HEK293 (cell line): ENCODE measurements around the gene BBLN.

Experiments
- CTCF ChIA-PET: fragments of 350-600 bp; formaldehyde crosslinking; extraction: SDS; loops from one replicate; lab custom pipeline; 2021; ENCODE audit warnings: antibody characterized with exemption; lab: Yijun Ruan, JAX
- POLR2A ChIA-PET: fragments of 300-600 bp; formaldehyde crosslinking; extraction: SDS; loops from one replicate; lab custom pipeline; 2020; ENCODE audit warnings: antibody characterized with exemption, inconsistent platforms; lab: Yijun Ruan, JAX
- H3K27ac ChIP-seq: fragments of 200-500 bp; sonication (Bioruptor generic); 2 replicates; pipeline ENCODE4 v1.5.1; 2014; ENCODE audit warnings: low read depth, low read length, control low read depth, inconsistent platforms; ENCODE audit errors: extremely low read depth
- H3K36me3 ChIP-seq, 2 experiments: fragments of 200-500 bp in 1 of 2; sonication (Bioruptor generic) in 1 of 2; 1 replicate in 1 of 2; 2 replicates in 1 of 2; pipeline ENCODE4 v1.5.1; 2014 to 2017; ENCODE audit warnings: inconsistent platforms in 2 of 2, low read length in 2 of 2; ENCODE audit not compliant: control insufficient read depth in 2 of 2, insufficient read depth in 1 of 2
- H3K4me1 ChIP-seq: fragments of 200-500 bp; sonication (Bioruptor generic); 2 replicates; pipeline ENCODE4 v1.5.1; 2014; ENCODE audit warnings: mild to moderate bottlenecking, low read length, inconsistent platforms; ENCODE audit not compliant: control insufficient read depth, insufficient read depth
- H3K4me3 ChIP-seq: 2 replicates; pipeline ENCODE4 v1.5.1; 2011; ENCODE audit warnings: low read depth, mild to moderate bottlenecking, control low read depth, low read length, moderate library complexity
- H3K9me3 ChIP-seq: fragments of 200-500 bp; sonication (Bioruptor generic); 2 replicates; pipeline ENCODE4 v1.5.1; 2014; ENCODE audit warnings: low read depth, low read length, inconsistent platforms; ENCODE audit not compliant: control insufficient read depth, insufficient read depth
- BCL11B ChIP-seq: fragments of 450-650 bp; formaldehyde crosslinking; IDR thresholded peaks from 2 replicates; pipeline ENCODE4 v1.5.1; 2016; ENCODE audit warnings: low read depth, missing biosample characterization, missing genetic modification characterization
- FEZF1 ChIP-seq: fragments of 450-650 bp; formaldehyde crosslinking; IDR thresholded peaks from 2 replicates; pipeline ENCODE4 v1.5.1; 2016; ENCODE audit warnings: missing biosample characterization, missing genetic modification characterization
- GFI1B ChIP-seq: fragments of 450-650 bp; formaldehyde crosslinking; IDR thresholded peaks from 2 replicates; pipeline ENCODE4 v1.5.1; 2016; ENCODE audit warnings: missing biosample characterization, missing genetic modification characterization
- HOXC10 ChIP-seq: sonication (generic); formaldehyde crosslinking; IDR thresholded peaks from 2 replicates; pipeline ENCODE4 v1.8.1; 2023; ENCODE audit warnings: mild to moderate bottlenecking, missing genetic modification reagents
- HOXD13 ChIP-seq: sonication (generic); formaldehyde crosslinking; IDR thresholded peaks from 2 replicates; pipeline ENCODE4 v1.8.0; 2022; ENCODE audit warnings: missing genetic modification reagents, borderline replicate concordance
- IKZF3 ChIP-seq: fragments of 450-650 bp; IDR thresholded peaks from 2 replicates; pipeline ENCODE4 v1.5.0; 2018; ENCODE audit warnings: missing biosample characterization, mild to moderate bottlenecking, missing genetic modification characterization, moderate library complexity
- KLF1 ChIP-seq: fragments of 450-650 bp; formaldehyde crosslinking; IDR thresholded peaks from 2 replicates; pipeline ENCODE4 v1.5.1; 2016; ENCODE audit warnings: missing biosample characterization, missing genetic modification characterization
- KLF7 ChIP-seq: fragments of 450-650 bp; formaldehyde crosslinking; IDR thresholded peaks from 2 replicates; pipeline ENCODE4 v1.5.1; 2016; ENCODE audit warnings: missing biosample characterization, missing genetic modification characterization, borderline replicate concordance
- KLF9 ChIP-seq: fragments of 450-650 bp; formaldehyde crosslinking; IDR thresholded peaks from 2 replicates; pipeline ENCODE4 v1.5.1; 2016; ENCODE audit warnings: missing biosample characterization, missing genetic modification characterization, low read depth
- WT1 ChIP-seq: fragments of 450-650 bp; formaldehyde crosslinking; IDR thresholded peaks from 2 replicates; pipeline ENCODE4 v1.5.1; 2016; ENCODE audit warnings: missing biosample characterization, missing genetic modification characterization
- ZBTB6 ChIP-seq: fragments of 450-650 bp; formaldehyde crosslinking; IDR thresholded peaks from 2 replicates; pipeline ENCODE4 v1.5.1; 2017; ENCODE audit warnings: missing biosample characterization, missing genetic modification characterization
- ZFP41 ChIP-seq: fragments of 450-650 bp; formaldehyde crosslinking; IDR thresholded peaks from 2 replicates; pipeline ENCODE4 v1.5.1; 2016; ENCODE audit warnings: missing biosample characterization, missing genetic modification characterization, borderline replicate concordance
- ZIC2 ChIP-seq: fragments of 450-650 bp; formaldehyde crosslinking; IDR thresholded peaks from 2 replicates; pipeline ENCODE4 v1.5.1; 2016; ENCODE audit warnings: missing biosample characterization, missing genetic modification characterization
- ZNF16 ChIP-seq: fragments of 450-650 bp; formaldehyde crosslinking; IDR thresholded peaks from 2 replicates; pipeline ENCODE4 v1.5.1; 2016; ENCODE audit warnings: low read depth, missing biosample characterization, missing genetic modification characterization
- ZNF423 ChIP-seq: fragments of 450-650 bp; formaldehyde crosslinking; IDR thresholded peaks from 2 replicates; pipeline ENCODE4 v1.5.1; 2016; ENCODE audit warnings: missing biosample characterization, missing genetic modification characterization
- ZNF548 ChIP-seq: fragments of 450-650 bp; formaldehyde crosslinking; IDR thresholded peaks from 2 replicates; pipeline ENCODE4 v1.5.1; 2016; ENCODE audit warnings: missing biosample characterization, missing genetic modification characterization
- ZNF558 ChIP-seq: fragments of 450-650 bp; formaldehyde crosslinking; IDR thresholded peaks from 2 replicates; pipeline ENCODE4 v1.5.1; 2016; ENCODE audit warnings: missing biosample characterization, missing genetic modification characterization
- ZNF580 ChIP-seq: fragments of 450-650 bp; formaldehyde crosslinking; IDR thresholded peaks from 2 replicates; pipeline ENCODE4 v1.5.1; 2016; ENCODE audit warnings: missing biosample characterization, missing genetic modification characterization
- ZNF610 ChIP-seq: fragments of 450-650 bp; formaldehyde crosslinking; IDR thresholded peaks from 2 replicates; pipeline ENCODE4 v1.5.1; 2016; ENCODE audit warnings: missing biosample characterization, missing genetic modification characterization, borderline replicate concordance
- ZNF692 ChIP-seq: fragments of 450-650 bp; formaldehyde crosslinking; IDR thresholded peaks from 2 replicates; pipeline ENCODE4 v1.5.1; 2016; ENCODE audit warnings: missing biosample characterization, missing genetic modification characterization
- ZNF76 ChIP-seq: fragments of 450-650 bp; formaldehyde crosslinking; IDR thresholded peaks from 2 replicates; pipeline ENCODE4; 2016; ENCODE audit warnings: low read depth, missing biosample characterization, missing genetic modification characterization, borderline replicate concordance
- ZSCAN30 ChIP-seq: fragments of 450-650 bp; IDR thresholded peaks from 2 replicates; pipeline ENCODE4 v1.5.1; 2018; ENCODE audit warnings: missing biosample characterization, mild to moderate bottlenecking, missing genetic modification characterization, moderate library complexity
- ZSCAN5A ChIP-seq: fragments of 450-650 bp; formaldehyde crosslinking; IDR thresholded peaks from 2 replicates; pipeline ENCODE4 v1.5.1; 2016; ENCODE audit warnings: missing biosample characterization, missing genetic modification characterization
- ZXDB ChIP-seq: fragments of 450-650 bp; formaldehyde crosslinking; IDR thresholded peaks from 2 replicates; pipeline ENCODE4 v1.5.1; 2016; ENCODE audit warnings: missing biosample characterization, missing genetic modification characterization

Gene BBLN

GRCh38 chr9:128201441-128202369 is 41.6 kb downstream of the BBLN start:
- H3K4me3 ChIP-seq, result no peak overlapping the region
- TF ChIP-seq ZIC2 (tag by site-specific recombination) (peak; percentile 66), FEZF1 (tag by site-specific recombination) (no peak)
- no peaks in the 10 kb centered on the region for H3K9me3 ChIP-seq
- H3K4me1 ChIP-seq, result no peaks in the 10 kb centered on the region
- no peaks in the 10 kb centered on the region for H3K36me3 ChIP-seq
- POLR2A ChIA-PET, result interaction anchor here (0.6 kb wide), 1 partner anchor 43 kb away, joined by 7 read pairs; no protein-coding TSS in a partner anchor
- CTCF ChIA-PET, result interaction anchor here (0.6 to 0.9 kb wide), 6 partner anchors 11 to 372 kb away, joined by 3 to 5 read pairs (median 3); partner anchors contain the start of gene CIZ1
- H3K27ac ChIP-seq, result no peak overlapping the region

GRCh38 chr9:128202648-128203023 is 42.6 kb downstream of the BBLN start:
- CTCF ChIA-PET, result interaction anchor here (0.6 to 0.9 kb wide), 6 partner anchors 12 to 372 kb away, joined by 3 to 5 read pairs (median 3); partner anchors contain the start of gene CIZ1
- H3K27ac ChIP-seq, result no peak overlapping the region
- H3K9me3 ChIP-seq, result no peaks in the 10 kb centered on the region
- POLR2A ChIA-PET, result interaction anchor here (0.6 kb wide), 1 partner anchor 44 kb away, joined by 7 read pairs; no protein-coding TSS in a partner anchor
- H3K4me3 ChIP-seq, result no peak overlapping the region
- TF ChIP-seq BCL11B (tag by site-specific recombination) (0 out of 2 replicates have a peak, but pooled peaks have one; percentile 31), FEZF1 (tag by site-specific recombination) (no peak)
- H3K4me1 ChIP-seq, result no peaks in the 10 kb centered on the region
- no peaks in the 10 kb centered on the region for H3K36me3 ChIP-seq

GRCh38 chr9:128203024-128203706 is 43.1 kb downstream of the BBLN start, which contains the start of gene DNM1:
DNM1 (plus strand) TSS chr9:128203379; CDS start chr9:128203471, 92 bp downstream.
- Histone ChIP-seq H3K4me3 (peak within 1 kb of the TSS; percentile 68), H3K27ac (peak within 1 kb of the TSS; percentile 7; the same call in 1 of the 2 replicates), H3K36me3 (no peaks in the 10 kb centered on the region), H3K9me3 (no peaks in the 10 kb centered on the region), H3K4me1 (no peaks in the 10 kb centered on the region)
- POLR2A ChIA-PET, result interaction anchor here (1.3 kb wide), 1 partner anchor 13 kb away, joined by 3 read pairs; no protein-coding TSS in a partner anchor
- CTCF ChIA-PET, result interaction anchor here (0.6 to 1.1 kb wide), 14 partner anchors 9 to 1011 kb away, joined by 3 to 11 read pairs (median 4); no protein-coding TSS in a partner anchor
- TF ChIP-seq HOXD13 (no peak), ZSCAN5A (tag by site-specific recombination) (no peak), WT1 (no peak), ZSCAN30 (tag by site-specific recombination) (peak; percentile 75; the same call in 1 of the 2 replicates), KLF9 (tag by site-specific recombination) (no peak), ZXDB (tag by site-specific recombination) (no peak), ZNF16 (tag by site-specific recombination) (no peak), GFI1B (tag by site-specific recombination) (no peak), ZNF580 (tag by site-specific recombination) (no peak), ZNF558 (tag by site-specific recombination) (no peak), ZFP41 (tag by site-specific recombination) (no peak), ZNF610 (tag by site-specific recombination) (no peak), ZNF692 (tag by site-specific recombination) (no peak), ZNF548 (tag by site-specific recombination) (no peak), ZNF423 (tag by site-specific recombination) (no peak), FEZF1 (tag by site-specific recombination) (no peak), ZNF76 (peak; percentile 29; the same call in 1 of the 2 replicates), IKZF3 (peak; percentile 41; the same call in 1 of the 2 replicates), ZBTB6 (peak; percentile 42; the same call in 1 of the 2 replicates), HOXC10 (CRISPR knock-in tag) (no peak), KLF1 (tag by site-specific recombination) (no peak), KLF7 (no peak)
